ENCODE data around the gene ARHGAP33.

The ARHGAP33 gene

DNA sequence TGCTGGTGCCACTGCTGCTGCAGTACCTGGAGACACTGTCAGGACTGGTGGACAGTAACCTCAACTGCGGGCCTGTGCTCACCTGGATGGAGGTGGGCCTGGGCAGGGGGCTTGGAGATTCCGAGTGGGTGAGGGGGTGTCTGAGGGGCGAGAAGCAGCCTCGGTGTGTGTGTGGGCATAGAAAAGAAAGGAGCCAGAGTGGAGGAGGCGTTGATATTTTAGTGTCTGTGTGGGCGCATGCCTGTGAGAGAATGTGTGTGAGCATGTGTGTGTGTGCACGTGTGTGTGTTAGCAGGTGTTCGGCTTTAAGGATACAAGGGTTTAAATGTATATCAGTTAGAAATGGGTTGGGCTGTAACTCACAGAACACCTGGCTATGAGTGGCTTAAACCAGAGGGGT lies 3.7 kb downstream of the ARHGAP33 start:
- DNase-seq, result no peak

DNA sequence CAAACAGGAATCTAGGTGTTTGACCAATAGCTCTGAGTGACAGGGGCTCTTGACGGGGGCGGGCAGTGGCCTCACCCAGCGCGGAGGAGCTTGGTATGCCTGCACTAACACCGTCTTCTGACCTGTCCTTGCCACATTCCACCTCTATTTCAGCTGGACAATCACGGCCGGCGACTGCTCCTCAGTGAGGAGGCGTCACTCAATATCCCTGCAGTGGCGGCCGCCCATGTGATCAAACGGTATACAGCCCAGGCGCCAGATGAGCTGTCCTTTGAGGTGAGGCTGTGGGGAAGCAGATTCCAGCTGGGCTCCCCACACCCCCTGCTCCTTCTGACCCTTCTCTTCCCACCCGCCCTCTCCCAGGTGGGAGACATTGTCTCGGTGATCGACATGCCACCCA lies 4.7 kb downstream of the ARHGAP33 start:
- DNase-seq, result no peak

DNA sequence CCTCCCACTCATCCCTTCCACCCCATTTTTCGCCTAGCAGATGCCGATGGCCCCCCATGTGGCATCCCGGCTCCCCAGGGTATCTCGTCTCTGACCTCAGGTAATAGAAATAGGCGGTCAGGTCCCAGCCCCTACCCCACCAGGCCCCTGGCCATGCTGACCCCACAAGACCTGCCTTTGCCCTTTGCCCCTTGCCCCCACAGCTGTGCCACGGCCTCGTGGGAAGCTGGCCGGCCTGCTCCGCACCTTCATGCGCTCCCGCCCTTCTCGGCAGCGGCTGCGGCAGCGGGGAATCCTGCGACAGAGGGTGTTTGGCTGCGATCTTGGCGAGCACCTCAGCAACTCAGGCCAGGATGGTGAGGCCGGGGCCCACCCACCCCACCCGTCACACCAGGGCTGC lies 5.4 kb downstream of the ARHGAP33 start:
- no peak for DNase-seq

DNA sequence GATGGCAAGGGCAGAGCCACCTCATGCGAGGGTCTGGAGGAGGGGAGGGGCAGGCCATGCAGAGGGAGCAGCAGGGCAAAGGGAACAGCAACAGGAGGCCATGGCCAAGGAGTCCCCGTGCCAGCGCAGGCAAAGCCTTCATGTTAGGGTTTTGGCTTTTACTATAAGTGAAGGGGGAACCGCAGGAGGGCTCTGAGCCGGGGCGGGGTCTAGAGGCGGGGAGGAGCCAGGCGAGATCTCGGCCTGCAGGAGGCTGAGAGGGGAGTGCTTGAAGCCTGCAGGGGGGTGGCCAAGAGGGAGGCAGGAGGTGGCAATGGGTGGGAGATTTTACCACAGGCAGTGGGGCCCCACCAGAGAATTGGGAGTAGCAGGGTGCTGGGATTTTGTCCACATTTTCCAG lies 6.3 kb downstream of the ARHGAP33 start:
- DNase-seq, result no peak

DNA sequence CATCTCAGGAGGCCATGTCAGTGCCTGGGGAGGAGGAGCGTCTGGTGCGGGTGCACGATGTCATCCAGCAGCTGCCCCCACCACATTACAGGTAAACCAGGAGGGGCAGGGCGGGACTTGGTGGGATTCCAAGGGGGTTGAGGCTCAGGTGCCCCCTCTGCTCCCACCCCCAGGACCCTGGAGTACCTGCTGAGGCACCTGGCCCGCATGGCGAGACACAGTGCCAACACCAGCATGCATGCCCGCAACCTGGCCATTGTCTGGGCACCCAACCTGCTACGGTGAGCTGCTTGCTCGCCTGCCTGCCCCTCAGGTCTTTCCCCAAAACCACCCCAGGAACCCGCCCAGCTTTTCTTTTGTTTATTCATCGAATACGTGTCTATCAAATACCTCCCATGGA lies 7.2 kb downstream of the ARHGAP33 start:
- DNase-seq, result no peak

DNA sequence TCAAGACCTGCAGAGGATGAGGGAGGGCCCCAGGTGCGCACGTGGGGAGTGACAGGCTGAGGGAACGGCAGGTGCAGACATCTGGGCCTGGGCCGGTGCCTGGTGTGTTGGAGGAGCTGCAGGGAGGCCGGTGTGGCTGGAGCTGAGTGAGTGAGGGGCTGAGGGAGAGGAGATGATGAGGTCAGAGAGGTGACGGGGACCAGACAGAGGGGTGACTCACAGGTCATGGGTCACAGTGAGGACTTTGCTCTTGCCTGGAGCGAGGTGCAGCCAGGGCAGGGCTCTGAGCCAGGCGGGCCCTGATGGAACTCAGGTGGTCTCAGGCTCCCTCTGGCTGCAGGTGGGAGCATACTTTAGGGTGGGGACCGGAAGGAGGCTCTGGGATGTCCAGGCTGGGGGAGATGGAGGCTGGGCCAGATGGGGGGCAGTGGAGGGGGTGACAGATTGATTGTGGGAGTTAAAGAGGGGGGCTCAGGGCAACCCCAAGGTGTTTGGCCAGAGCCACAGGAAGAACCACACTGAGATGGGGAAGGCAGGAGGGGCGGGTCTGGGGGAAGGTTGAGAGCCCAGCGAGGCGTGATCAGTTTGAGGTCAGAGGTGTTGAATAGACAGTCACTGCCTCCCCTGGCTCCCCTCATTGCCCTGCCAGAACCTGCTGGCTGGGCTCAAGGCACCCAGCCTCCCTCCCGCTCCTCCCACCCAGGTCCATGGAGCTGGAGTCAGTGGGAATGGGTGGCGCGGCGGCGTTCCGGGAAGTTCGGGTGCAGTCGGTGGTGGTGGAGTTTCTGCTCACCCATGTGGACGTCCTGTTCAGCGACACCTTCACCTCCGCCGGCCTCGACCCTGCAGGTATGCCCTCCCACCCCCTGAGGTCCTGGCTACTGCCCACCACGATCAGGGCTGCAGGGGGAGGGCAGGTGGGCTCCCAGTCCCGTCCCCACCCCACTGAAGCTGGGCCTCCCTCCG lies 8.4 kb downstream of the ARHGAP33 start:
- no peak for DNase-seq

DNA sequence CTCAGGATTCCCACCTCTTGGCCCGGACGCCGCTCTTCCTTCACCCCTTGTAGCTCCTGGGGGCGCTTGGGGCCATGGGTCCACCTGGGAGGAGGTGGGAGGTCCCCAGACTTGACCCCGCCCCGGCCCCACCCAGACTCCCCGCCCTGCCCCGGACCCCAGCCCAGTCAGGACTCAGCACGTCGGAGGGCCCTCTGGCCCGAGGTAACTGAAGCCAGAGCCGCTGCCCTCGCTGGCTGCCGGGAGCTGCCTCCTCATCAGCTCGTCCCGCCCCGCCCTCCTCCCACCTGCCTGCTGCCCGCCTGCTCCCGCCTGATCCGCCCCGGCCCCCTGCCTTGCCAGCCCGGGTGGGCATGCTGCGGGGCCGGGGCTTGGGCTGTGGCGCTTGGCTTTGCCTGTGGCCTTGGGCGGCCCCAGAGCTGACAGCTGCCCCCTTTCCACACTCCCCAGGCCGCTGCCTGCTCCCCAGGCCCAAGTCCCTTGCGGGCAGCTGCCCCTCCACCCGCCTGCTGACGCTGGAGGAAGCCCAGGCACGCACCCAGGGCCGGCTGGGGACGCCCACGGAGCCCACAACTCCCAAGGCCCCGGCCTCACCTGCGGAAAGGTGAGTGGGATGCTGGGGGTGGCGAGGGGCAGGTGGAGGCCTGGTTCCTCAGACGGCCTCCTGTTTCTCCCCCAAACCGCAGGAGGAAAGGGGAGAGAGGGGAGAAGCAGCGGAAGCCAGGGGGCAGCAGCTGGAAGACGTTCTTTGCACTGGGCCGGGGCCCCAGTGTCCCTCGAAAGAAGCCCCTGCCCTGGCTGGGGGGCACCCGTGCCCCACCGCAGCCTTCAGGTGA lies 9.4 kb downstream of the ARHGAP33 start:
- no peak for DNase-seq

DNA sequence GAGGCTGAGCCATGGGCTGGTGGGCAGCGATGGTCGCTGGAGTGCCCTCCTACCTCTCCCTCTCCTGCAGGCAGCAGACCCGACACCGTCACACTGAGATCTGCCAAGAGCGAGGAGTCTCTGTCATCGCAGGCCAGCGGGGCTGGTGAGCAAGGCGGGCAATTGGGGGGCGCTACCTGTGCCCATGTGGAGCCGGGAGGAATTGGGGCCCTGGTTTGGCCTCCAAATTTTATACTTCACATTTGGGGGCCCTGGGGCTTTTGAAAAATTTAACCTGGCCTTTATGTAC lies 9.9 kb downstream of the ARHGAP33 start:
- no peak for DNase-seq

DNA sequence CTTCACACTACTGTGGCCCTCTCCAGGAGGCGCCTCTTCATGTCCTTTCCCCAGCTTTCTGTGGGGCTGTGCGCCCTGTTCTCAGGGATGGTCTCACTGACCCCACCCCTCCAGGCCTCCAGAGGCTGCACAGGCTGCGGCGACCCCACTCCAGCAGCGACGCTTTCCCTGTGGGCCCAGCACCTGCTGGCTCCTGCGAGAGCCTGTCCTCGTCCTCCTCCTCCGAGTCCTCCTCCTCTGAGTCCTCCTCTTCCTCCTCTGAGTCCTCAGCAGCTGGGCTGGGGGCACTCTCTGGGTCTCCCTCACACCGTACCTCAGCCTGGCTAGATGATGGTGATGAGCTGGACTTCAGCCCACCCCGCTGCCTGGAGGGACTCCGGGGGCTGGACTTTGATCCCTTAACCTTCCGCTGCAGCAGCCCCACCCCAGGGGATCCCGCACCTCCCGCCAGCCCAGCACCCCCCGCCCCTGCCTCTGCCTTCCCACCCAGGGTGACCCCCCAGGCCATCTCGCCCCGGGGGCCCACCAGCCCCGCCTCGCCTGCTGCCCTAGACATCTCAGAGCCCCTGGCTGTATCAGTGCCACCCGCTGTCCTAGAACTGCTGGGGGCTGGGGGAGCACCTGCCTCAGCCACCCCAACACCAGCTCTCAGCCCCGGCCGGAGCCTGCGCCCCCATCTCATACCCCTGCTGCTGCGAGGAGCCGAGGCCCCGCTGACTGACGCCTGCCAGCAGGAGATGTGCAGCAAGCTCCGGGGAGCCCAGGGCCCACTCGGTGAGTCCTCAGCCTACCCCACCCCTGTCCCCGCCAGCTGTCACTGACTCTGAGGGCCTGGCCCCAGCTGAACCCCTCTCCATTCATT lies 11.2 kb downstream of the ARHGAP33 start:
- no peak for DNase-seq

DNA sequence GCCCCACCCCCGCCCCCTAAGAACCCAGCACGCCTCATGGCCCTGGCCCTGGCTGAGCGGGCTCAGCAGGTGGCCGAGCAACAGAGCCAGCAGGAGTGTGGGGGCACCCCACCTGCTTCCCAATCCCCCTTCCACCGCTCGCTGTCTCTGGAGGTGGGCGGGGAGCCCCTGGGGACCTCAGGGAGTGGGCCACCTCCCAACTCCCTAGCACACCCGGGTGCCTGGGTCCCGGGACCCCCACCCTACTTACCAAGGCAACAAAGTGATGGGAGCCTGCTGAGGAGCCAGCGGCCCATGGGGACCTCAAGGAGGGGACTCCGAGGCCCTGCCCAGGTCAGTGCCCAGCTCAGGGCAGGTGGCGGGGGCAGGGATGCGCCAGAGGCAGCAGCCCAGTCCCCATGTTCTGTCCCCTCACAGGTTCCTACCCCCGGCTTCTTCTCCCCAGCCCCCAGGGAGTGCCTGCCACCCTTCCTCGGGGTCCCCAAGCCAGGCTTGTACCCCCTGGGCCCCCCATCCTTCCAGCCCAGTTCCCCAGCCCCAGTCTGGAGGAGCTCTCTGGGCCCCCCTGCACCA lies 11.9 kb downstream of the ARHGAP33 start:
- DNase-seq, result no peak

DNA sequence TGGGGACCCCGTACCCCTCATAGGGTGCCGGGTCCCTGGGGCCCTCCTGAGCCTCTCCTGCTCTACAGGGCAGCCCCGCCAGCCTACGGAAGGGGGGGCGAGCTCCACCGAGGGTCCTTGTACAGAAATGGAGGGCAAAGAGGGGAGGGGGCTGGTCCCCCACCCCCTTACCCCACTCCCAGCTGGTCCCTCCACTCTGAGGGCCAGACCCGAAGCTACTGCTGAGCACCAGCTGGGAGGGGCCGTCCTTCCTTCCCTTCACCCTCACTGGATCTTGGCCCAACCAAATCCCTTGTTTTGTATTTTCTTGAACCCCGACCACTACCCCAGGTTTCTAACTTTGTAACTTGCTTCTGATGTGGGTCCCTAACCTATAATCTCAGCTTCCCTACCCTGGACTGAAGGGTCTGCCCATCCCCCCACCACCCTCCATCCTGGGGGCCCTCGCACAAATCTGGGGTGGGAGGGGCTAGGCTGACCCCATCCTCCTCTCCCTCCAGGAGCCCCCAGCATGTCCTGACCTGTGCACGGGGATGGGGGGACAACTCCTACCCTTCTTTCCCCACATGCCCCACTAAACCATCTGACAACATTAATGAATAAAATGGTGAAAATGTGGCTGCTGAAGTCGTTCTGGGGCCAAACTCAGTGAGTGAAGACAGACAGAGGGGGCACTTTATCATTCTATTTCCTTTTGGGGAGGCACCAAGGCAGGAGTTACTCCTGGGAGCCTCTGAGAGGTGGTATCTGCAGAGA lies 13.0 kb downstream of the ARHGAP33 start:
- no peak for DNase-seq

DNA sequence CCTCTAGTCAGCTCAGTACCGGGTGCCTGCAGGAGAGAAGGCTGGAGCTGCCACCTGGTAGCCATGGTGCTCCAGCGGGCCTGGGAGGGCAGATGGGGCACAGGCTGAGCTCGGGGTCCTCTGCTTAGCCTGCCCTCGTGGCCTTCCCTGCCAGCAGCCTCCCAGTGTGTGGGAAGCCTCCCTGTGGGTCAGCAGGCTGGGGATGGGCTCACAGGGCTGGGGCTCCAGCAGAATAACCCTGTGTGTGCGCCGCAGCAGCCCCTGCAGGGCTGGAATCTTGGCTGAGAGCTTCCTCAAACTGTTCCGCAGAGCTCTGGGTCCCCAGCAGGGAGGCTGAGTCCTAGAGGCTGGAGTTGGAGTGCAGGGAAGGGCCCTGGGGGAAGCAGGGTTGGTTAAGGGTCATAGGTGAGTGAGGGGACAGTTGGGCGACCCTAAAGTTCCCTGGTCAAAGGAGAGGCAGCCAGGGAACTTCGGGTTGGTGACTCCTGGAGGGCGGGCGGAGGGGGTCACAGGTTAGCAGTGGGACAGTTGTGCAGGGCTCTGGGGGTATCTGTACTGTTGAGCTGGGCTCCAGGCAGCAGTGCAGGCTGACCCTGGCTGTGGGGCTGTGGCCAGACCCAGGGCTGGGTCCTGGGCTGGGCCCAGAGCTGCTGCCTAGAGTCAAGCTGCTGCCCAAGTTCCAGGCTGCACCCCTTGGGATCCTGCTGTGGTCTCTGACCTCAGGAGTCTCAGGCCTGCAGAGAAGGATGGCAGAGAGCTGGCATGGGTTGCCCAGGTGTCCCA lies 14.0 kb downstream of the ARHGAP33 start:
- DNase-seq, result no peak

DNA sequence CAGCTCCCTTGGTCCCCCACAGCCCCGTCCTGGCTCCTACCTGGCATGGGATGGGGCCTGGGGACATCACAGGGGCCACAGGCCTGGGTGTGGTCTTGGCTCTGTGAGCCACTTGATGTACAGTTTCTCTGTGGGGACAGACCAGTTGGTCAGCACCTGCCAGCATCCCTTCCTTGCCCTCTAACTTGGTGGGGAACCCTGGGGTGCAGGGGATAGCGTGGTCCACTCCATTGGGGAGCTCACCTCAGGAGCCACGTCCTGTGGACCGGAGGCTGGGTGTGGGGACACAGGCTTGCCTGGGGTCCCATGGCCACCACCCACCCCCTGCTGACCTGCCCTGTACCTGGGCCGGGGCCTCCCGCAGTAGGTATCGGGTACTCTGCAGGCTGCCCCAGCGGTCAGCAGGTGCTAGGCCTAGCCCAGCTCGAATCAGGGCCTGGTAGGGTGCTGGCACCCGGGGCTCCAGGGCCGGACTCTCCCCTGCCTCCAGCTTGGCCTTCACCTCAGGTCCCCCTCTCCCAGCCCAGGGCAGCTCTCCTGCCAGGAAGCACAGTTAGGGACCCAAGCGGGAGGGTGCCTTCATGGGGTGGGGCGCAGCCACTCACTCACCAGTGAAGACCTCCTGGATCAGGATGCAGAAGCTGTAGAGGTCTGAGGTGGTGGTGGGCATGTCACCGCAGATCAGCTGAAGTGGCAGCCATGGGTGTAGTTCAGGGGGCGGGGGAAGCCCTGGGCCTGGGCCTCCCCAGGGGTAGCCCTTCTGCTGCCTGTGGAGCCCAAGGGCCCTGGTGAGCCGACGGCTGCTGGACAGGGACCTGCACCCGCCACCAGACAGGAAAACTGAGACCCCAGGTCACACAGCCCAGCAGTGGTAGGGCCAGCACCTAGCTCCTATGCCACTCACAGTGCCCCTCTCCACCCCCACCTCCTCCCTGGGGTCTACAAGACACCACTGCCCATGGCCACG lies 14.9 kb downstream of the ARHGAP33 start:
- DNase-seq, result no peak

DNA sequence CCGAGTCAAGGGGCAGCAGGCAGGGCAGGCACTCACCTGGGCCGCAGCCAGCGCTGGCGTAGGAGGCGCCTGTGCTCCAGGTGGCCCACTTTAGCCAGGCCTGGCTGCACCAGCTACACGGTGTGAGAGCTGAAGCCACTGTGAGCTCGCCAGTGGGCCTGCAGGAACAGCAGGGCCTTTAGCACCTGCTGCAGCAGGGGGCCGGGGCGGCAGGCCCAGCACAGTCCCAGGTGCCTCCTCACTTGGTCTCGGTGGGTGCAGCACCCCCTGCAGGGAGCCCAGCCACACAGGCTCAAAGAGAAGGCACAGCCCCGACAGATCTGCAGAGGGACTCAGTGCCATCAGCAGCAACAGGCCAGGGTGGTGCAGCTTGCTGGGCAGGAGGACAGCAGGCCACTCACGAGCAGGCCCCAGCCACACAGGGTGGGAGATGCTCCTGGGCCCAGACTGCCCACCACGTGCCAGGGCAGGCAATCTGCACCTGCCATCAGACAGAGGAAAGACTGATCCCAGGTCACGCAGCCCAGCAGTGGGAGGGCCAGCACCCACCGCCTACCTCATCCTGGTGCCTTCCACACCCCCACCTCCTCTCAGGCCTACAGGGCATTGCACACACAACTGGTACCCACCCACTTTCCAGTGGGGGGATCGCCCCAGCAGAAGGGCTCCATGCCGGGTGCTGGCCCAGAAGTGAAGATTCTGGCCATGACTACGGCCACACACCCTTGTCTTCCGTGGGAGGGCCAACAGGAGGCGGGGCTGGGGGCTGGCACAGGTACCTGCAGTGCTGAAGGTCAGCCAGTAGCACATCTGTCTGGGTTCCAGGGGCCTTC lies 15.8 kb downstream of the ARHGAP33 start:
- no peak for DNase-seq

DNA sequence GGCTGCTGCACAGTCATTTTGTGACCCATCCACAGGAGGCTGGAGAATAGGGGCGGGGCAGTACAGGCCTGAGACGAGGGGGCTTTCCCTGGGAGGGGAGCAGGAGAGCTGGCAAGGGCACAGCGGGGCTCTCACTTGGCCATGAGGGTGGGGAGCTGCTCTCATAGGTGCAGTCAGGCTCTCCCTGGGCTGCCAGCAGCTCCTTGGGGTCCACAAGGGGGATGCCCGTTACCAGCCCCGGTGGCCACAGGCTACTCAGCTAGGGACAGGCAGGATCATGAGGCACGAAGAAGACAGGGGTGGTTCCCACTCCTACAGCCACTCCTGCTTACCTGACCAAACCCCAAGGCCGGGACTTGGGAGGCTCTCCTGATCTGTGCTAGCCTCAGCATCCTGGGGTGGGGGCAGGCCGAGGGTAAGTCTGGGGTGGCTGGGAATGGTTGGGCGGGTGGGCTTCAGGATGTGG lies 16.5 kb downstream of the ARHGAP33 start:
- no peak for DNase-seq

DNA sequence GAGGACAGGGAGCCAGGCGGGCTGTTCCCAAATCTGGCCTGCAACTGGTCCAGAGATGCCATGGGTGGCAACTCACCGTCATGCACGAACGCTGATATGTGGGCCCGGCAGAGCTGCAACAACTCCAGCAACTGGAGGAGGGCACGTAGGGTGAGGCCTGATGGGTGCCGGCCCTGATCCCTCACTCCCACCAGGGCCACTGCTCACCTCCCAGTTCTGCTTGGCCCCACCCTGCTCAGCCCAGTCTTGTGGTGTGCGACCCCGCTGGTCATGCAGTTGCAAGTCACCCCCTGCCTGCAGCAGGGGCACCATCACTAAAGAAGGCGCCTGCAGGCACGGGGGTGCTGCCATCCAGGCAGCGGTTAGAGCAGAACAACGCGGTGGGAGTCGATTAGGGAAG lies 16.9 kb downstream of the ARHGAP33 start:
- DNase-seq, result no peak

DNA sequence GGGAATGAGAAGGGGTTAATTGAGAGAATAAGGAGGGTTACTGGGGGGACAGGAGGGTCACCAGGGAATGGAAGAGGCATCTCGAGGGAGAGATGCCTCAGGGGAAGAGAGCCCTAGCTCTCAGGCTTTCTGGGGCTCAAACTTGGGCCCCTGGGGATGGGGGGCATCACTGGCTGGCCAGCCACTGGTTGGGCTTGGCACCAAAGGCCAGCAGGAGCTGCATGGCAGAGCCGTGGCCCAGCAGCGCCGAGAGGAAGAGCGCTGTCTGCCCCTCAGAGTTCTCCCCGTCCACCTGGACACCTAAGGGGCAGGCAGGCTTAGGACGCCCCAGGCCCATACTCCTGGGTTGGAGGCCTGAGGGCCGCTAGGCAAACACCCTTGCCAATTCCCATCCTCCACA lies 17.5 kb downstream of the ARHGAP33 start:
- no peak for DNase-seq

DNA sequence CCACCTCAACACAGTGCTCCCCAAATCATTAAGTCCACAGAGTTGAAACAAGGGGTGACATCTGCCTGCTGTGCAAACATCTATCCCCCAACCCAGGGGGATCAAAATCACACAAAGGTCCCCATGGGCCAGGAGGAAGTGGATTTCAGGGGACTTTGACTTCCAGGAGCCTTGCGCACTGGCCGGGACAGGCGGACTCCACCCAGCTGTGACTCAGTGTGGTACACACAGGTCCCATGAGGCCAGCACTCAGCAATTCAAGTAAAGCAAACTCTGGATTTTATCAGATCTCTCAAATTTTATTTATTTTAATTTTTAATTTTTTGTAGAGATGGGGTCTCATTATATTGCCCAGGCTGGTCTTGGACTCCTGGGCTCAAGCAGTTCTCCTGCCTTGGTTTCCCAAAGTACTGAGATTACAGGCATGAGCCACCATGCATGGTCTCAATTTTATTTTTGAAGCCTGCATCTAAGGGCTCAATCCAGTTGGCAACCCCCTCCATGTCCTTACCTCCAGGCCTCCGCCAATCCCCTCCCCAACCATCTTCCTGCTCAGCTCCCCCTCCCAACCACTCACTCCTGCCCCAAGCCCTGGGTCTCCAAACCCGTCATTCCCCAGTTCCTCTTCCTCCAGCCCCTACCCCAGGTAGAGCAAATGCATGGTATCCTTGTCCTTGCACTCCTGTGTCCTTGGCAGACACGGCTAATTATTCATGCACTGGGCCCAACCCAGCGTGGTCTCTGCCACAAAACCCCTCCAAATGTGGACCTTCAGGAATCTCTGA lies 18.2 kb downstream of the ARHGAP33 start:
- no peak for DNase-seq

All from bone marrow (tissue), 2 donors.